HG03095 (cell line): ENCODE results near the gene UBL3.

Experiments
- ATAC-seq: cut with Tn5 transposase; IDR thresholded peaks from one replicate; pipeline ENCODE4 v1.9.1; 2021; ENCODE audit warnings: moderate library complexity; ENCODE audit not compliant: unreplicated experiment

UBL3 gene

GRCh38 chr13:29716493-29716892, 133.9 kb downstream of the UBL3 start:
- no peak for ATAC-seq
